Astrocyte (in vitro differentiated cells and primary cell): ENCODE results near the gene TTC7B. TPM values are rescaled to one million over a fixed set of nuclear protein-coding genes. Genes with fewer than 3 reads are reported as not detected.
A peak's percentile ranks its signal among the peaks of the same experiment; 100 is the strongest.

Experiments used
- DNase-seq: peaks from one replicate; pipeline ENCODE4 v3.0.0-alpha.2; 2010; ENCODE audit warnings: low read depth
- FAIRE-seq: peaks from 2 replicates; lab custom pipeline; 2011; peaks lifted over from hg19 to GRCh38; lab: Jason Lieb, UNC
- H2AFZ ChIP-seq: 2 replicates; pipeline ENCODE4 v1.6.0; 2012; ENCODE audit warnings: low read depth, low read length, inconsistent platforms
- H3K27ac ChIP-seq: 2 replicates; pipeline ENCODE4 v1.5.1; 2011; ENCODE audit warnings: low read depth, low read length, inconsistent platforms
- H3K27me3 ChIP-seq: 2 replicates; pipeline ENCODE4 v1.6.0; 2011; ENCODE audit warnings: low read length, inconsistent platforms; ENCODE audit not compliant: insufficient read depth
- H3K36me3 ChIP-seq: 2 replicates; pipeline ENCODE4 v1.5.1; 2011; ENCODE audit warnings: low read length, inconsistent platforms; ENCODE audit not compliant: insufficient read depth
- H3K4me1 ChIP-seq: 2 replicates; pipeline ENCODE4 v1.5.1; 2011; ENCODE audit warnings: low read length, inconsistent platforms; ENCODE audit not compliant: insufficient read depth
- H3K4me2 ChIP-seq: 2 replicates; pipeline ENCODE4 v1.6.0; 2012; ENCODE audit warnings: low read length, inconsistent platforms
- H3K4me3 ChIP-seq: 2 replicates; pipeline ENCODE4 v1.5.1; 2011; ENCODE audit warnings: low read depth, mild to moderate bottlenecking, low read length, inconsistent platforms; ENCODE audit not compliant: insufficient read depth
- H3K79me2 ChIP-seq: 2 replicates; pipeline ENCODE4 v1.6.0; 2012; ENCODE audit warnings: mild to moderate bottlenecking, low read length, inconsistent platforms; ENCODE audit not compliant: insufficient read depth
- H3K9ac ChIP-seq: 2 replicates; pipeline ENCODE4 v1.6.0; 2012; ENCODE audit warnings: mild to moderate bottlenecking, low read length, inconsistent platforms
- H3K9me3 ChIP-seq: 2 replicates; pipeline ENCODE4 v1.5.1; 2012; ENCODE audit warnings: low read depth, mild to moderate bottlenecking, low read length, inconsistent platforms; ENCODE audit not compliant: insufficient read depth
- H4K20me1 ChIP-seq: 2 replicates; pipeline ENCODE4 v1.6.0; 2012; ENCODE audit warnings: low read length, inconsistent platforms; ENCODE audit not compliant: insufficient read depth
- H3K27ac Mint-ChIP-seq: one replicate; pipeline ENCODE4 v1.8.0; 2021; ENCODE audit warnings: mild to moderate bottlenecking, mixed read lengths; ENCODE audit not compliant: unreplicated experiment
- H3K27me3 Mint-ChIP-seq: one replicate; pipeline ENCODE4 v1.8.0; 2021; ENCODE audit warnings: low read depth, mixed read lengths; ENCODE audit not compliant: unreplicated experiment
- H3K36me3 Mint-ChIP-seq: one replicate; pipeline ENCODE4 v1.8.0; 2021; ENCODE audit warnings: low read depth, mixed read lengths; ENCODE audit not compliant: unreplicated experiment
- H3K4me1 Mint-ChIP-seq: one replicate; pipeline ENCODE4 v1.8.0; 2021; ENCODE audit warnings: low read depth, mixed read lengths; ENCODE audit not compliant: unreplicated experiment
- H3K4me3 Mint-ChIP-seq: one replicate; pipeline ENCODE4 v1.8.0; 2021; ENCODE audit warnings: mild to moderate bottlenecking, moderate library complexity, mixed read lengths; ENCODE audit not compliant: unreplicated experiment
- H3K9me3 Mint-ChIP-seq: one replicate; pipeline ENCODE4 v1.8.0; 2021; ENCODE audit warnings: mild to moderate bottlenecking, mixed read lengths; ENCODE audit not compliant: unreplicated experiment
- EZH2 ChIP-seq: IDR thresholded peaks from 2 replicates; pipeline ENCODE4 v1.6.1; 2012; ENCODE audit warnings: mild to moderate bottlenecking, low read length, inconsistent platforms; ENCODE audit not compliant: insufficient read depth
- total RNA-seq: library from RNA; stranded (reverse); gene quantifications from 2 replicates; pipeline ENCODE4 v1.2.1, GENCODE V29; 2021
- TF ChIP-seq, protein P1 (sequence below): IDR thresholded peaks from 2 replicates; pipeline ENCODE4 v1.5.1; 2011; ENCODE audit warnings: low read depth, mild to moderate bottlenecking, inconsistent platforms, low read length, moderate library complexity; ENCODE audit not compliant: insufficient read depth

TTC7B gene
- total RNA-seq, 1 donor from 2014 or later = 42.1 TPM

DNA sequence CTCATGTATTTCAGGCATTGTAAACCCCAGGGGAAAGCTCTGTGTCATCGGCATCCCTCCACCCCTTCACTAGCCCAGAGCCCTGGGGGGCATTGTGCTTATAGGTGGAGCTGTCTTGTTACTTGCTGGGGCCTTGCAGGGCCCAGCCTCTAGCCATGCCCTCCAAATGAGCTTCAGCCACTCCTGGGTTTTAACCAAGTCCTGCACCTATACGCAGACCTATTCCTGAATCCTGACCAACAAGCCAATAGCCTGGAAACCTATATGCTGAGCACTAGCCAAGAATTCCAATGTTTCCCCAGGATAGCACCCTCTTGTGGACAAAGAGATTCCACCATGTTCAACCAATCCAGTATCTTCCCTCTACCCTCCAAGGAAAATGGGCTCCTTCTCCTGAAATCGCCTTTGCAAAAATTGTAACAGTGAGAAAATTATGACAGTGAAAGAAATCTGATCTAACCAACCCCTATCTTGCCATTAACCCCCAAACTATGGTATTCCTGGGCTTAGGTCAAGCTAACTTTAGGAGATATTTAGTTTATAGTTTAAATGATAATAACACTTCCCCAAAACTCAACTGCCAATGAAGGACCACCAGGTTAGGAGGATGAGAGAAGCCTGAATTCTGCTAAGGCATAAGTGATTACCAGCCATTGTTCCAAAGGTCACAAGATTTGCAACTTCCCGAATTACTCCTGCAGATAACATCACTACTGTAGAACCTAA is 55.5 kb downstream of the TTC7B start:
- Mint-ChIP-seq H3K9me3 (peaks cover 5% of the 10 kb centered on the region), H3K4me1 (peaks cover 3% of the 10 kb centered on the region), H3K27ac (no peak overlapping the region), H3K27me3 (no peaks in the 10 kb centered on the region), H3K4me3 (no peak overlapping the region), H3K36me3 (peaks cover 5% of the 10 kb centered on the region)
- H3K9ac ChIP-seq = no peak overlapping the region
- FAIRE-seq (no peak), DNase-seq (peak; percentile 10)
- peaks cover 3% of the 10 kb centered on the region for H4K20me1 ChIP-seq
- no peak overlapping the region for H3K4me2 ChIP-seq
- H3K27ac ChIP-seq = no peak overlapping the region
- no peaks in the 10 kb centered on the region for H3K36me3 ChIP-seq
- H3K27me3 ChIP-seq = no peaks in the 10 kb centered on the region
- H3K4me3 ChIP-seq = no peak overlapping the region
- H3K79me2 ChIP-seq = no peaks in the 10 kb centered on the region
- H3K9me3 ChIP-seq = no peaks in the 10 kb centered on the region
- no peak overlapping the region for H2AFZ ChIP-seq
- H3K4me1 ChIP-seq = no peaks in the 10 kb centered on the region
- TF ChIP-seq, protein P1, sequence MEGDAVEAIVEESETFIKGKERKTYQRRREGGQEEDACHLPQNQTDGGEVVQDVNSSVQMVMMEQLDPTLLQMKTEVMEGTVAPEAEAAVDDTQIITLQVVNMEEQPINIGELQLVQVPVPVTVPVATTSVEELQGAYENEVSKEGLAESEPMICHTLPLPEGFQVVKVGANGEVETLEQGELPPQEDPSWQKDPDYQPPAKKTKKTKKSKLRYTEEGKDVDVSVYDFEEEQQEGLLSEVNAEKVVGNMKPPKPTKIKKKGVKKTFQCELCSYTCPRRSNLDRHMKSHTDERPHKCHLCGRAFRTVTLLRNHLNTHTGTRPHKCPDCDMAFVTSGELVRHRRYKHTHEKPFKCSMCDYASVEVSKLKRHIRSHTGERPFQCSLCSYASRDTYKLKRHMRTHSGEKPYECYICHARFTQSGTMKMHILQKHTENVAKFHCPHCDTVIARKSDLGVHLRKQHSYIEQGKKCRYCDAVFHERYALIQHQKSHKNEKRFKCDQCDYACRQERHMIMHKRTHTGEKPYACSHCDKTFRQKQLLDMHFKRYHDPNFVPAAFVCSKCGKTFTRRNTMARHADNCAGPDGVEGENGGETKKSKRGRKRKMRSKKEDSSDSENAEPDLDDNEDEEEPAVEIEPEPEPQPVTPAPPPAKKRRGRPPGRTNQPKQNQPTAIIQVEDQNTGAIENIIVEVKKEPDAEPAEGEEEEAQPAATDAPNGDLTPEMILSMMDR = peak; percentile 45
- TF ChIP-seq EZH2 = no peak

DNA sequence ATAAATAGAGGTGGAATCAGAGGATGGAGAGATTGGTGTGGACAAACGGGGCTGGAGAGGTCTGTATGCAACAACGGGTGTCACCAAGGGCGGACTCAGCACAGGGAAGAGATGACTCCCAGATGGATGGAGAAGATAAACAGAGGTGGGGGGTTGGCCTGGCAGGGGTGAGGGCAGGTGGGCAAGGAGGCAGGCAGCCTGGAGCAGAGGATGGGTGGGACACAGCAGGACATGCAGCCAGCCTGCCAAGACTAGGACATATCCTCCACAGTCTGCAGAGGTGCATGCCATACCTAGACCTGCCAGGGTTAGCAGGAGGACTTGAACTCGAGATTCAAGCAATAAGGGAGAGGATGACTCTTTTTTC is 56.2 kb downstream of the TTC7B start:
- no peak for DNase-seq
- H3K9me3 ChIP-seq = no peaks in the 10 kb centered on the region
- Mint-ChIP-seq H3K4me1 (peaks cover 3% of the 10 kb centered on the region), H3K4me3 (no peak overlapping the region), H3K9me3 (peaks cover 4% of the 10 kb centered on the region), H3K27ac (no peak overlapping the region), H3K27me3 (no peaks in the 10 kb centered on the region), H3K36me3 (peaks cover 5% of the 10 kb centered on the region)
- no peak overlapping the region for H3K27ac ChIP-seq
- no peak for TF ChIP-seq EZH2
- TF ChIP-seq, protein P1 = no peak
- H3K9ac ChIP-seq = no peak overlapping the region
- no peaks in the 10 kb centered on the region for H3K27me3 ChIP-seq
- H3K79me2 ChIP-seq = no peaks in the 10 kb centered on the region
- H3K36me3 ChIP-seq = no peaks in the 10 kb centered on the region
- H3K4me2 ChIP-seq = no peak overlapping the region
- no peak for FAIRE-seq
- peaks cover 3% of the 10 kb centered on the region for H4K20me1 ChIP-seq
- H2AFZ ChIP-seq = no peak overlapping the region
- H3K4me3 ChIP-seq = no peak overlapping the region
- no peaks in the 10 kb centered on the region for H3K4me1 ChIP-seq

DNA sequence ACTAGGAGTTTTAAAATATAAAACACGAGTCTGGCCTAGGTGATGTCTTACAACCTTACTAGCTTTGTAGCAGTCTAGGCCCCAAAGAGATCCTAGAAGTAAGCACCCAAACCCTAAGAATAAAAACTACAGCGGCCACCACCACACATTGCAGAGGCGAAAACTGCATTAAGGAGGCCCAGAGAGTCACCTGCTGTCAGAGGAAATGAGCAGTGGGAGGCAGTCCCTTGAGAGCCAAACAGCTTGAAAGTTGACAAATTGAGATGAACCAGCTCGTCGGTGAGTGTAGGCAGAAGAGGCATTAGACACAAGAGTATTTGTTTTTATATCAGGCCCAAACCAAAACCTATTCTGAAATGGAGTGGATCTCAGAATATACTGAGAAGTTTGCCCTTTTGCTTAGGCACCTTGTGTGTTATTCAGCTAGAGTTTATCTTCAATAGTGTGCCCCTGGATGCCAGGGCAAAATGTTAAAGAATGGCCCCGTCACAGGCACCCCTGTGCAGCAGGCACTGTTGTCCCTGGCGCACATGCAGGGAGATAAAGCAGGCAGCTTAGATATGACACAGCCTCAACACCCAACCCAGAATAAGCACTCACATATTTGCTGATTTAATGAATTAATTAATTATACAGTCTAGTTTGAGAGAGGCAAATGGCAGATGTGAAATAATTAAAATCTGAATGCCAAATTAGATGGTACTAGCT is 56.7 kb downstream of the TTC7B start:
- Mint-ChIP-seq H3K4me3 (no peak overlapping the region), H3K4me1 (peaks cover 3% of the 10 kb centered on the region), H3K27me3 (no peaks in the 10 kb centered on the region), H3K36me3 (peaks cover 5% of the 10 kb centered on the region), H3K9me3 (peaks cover 4% of the 10 kb centered on the region), H3K27ac (no peak overlapping the region)
- TF ChIP-seq, protein P1 = no peak
- TF ChIP-seq EZH2 = no peak
- H3K9ac ChIP-seq = peak overlapping the region; percentile 85
- no peaks in the 10 kb centered on the region for H3K79me2 ChIP-seq
- H3K9me3 ChIP-seq = no peaks in the 10 kb centered on the region
- no peak overlapping the region for H3K4me3 ChIP-seq
- H3K4me1 ChIP-seq = no peaks in the 10 kb centered on the region
- peak overlapping the region; percentile 95 for H3K4me2 ChIP-seq
- H4K20me1 ChIP-seq = peaks cover 3% of the 10 kb centered on the region
- no peaks in the 10 kb centered on the region for H3K27me3 ChIP-seq
- DNase-seq = no peak
- no peak for FAIRE-seq
- peak overlapping the region; percentile 99 for H2AFZ ChIP-seq
- no peaks in the 10 kb centered on the region for H3K36me3 ChIP-seq
- H3K27ac ChIP-seq = no peak overlapping the region
